Esophagus squamous epithelium (tissue), 5 donors: ENCODE data around the gene TAF4B. TPM values are rescaled to one million over a fixed set of nuclear protein-coding genes. Genes with fewer than 3 reads are reported as not detected.
A peak's percentile ranks its signal among the peaks of the same experiment; 100 is the strongest.

Experiments used
- DNase-seq: peaks from one replicate; lab custom pipeline; 2025; lab: John Stamatoyannopoulos, UW
- H3K27ac ChIP-seq, 4 donors: fragments of 200-600 bp; sonication (generic); one replicate each; pipeline ENCODE4 v1.5.1; 2016 to 2019; ENCODE audit warnings: mild to moderate bottlenecking in 1 of 4
- H3K27me3 ChIP-seq, 4 donors: fragments of 200-600 bp; sonication (generic); 1 replicate in 3 of 4; 2 replicates in 1 of 4; pipeline versions ENCODE4 v1.5.1 to v1.6.0; 2017 to 2021; ENCODE audit warnings: antibody characterized with exemption in 1 of 4
- H3K36me3 ChIP-seq, 3 donors: fragments of 200-600 bp; sonication (generic); one replicate each; pipeline ENCODE4 v1.5.1; 2016 to 2019
- H3K4me1 ChIP-seq, 3 donors: fragments of 200-600 bp; sonication (generic); one replicate each; pipeline ENCODE4 v1.5.1; 2017 to 2019
- H3K4me3 ChIP-seq, 4 donors: fragments of 200-600 bp; sonication (generic); 1 replicate in 3 of 4; 2 replicates in 1 of 4; pipeline ENCODE4 v1.5.1; 2016 to 2019; ENCODE audit warnings: mild to moderate bottlenecking in 2 of 4, moderate library complexity in 1 of 4
- H3K9me3 ChIP-seq, 3 donors: fragments of 200-600 bp; sonication (generic); one replicate each; pipeline ENCODE4 v1.5.1; 2016 to 2019
- POLR2A ChIP-seq, 4 donors: fragments of 450-650 bp; IDR thresholded peaks; one replicate each; pipeline ENCODE4 v1.6.1; 2017; ENCODE audit warnings: antibody characterized with exemption in 4 of 4, mild to moderate bottlenecking in 4 of 4, moderate library complexity in 3 of 4
- WGBS, 2 donors: methylation state at CpG; one replicate each; pipeline ENCODE4 v1.1.5; 2018; 5-methylcytosine and 5-hydroxymethylcytosine counted together
- intact Hi-C: fragments of 100-400 bp; cut with DNase I; formaldehyde crosslinking; loops from one replicate; pipeline ENCODE4 v1.15.0; 2022
- total RNA-seq, 4 donors: library from RNA; depleted of rRNA; stranded (reverse); fragments of >200 nt; gene quantifications; one replicate each; pipeline ENCODE4 v1.1.0, GENCODE V29; 2016
- TF ChIP-seq, protein P1 (sequence below), 6 experiments: fragments of 450-650 bp in 4 of 6; fragments of 200-600 bp in 2 of 6; sonication (generic) in 2 of 6; IDR thresholded peaks; one replicate each; pipeline ENCODE4 v1.5.1; 2016 to 2019; ENCODE audit warnings: antibody characterized with exemption in 6 of 6, mild to moderate bottlenecking in 4 of 6, moderate library complexity in 4 of 6
- donor health status: DM: yes; HTN: yes; CAD: no.

The TAF4B gene
- total RNA-seq, 4 donors from 2014 or later = 5.9 to 20.2 (median 7.0) TPM

DNA sequence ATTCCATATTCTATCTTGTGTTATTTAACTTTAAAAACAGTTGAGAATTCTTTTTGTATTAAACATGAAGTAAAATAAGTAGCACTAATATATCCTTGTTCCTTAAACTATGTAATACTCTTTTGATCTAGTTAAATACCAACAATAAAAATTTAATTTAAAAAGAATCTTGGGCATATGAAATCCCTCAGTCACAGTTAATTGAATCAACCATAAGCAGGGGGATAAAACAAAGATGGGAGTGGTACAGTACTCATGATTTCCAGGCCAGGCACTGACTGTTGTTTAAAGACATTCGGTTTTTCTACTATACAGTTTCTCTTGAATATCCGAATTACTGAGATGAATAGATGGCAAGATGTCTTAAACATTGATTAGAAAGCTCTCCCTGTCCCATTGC lies 99.5 kb downstream of the TAF4B start:
- Histone ChIP-seq H3K27ac (no peak overlapping the region), H3K36me3 (peaks cover 0 to 56% (median 0%) of the 10 kb centered on the region in 3 donors), H3K4me3 (no peak overlapping the region), H3K4me1 (no peaks in the 10 kb centered on the region), H3K27me3 (no peaks in the 10 kb centered on the region), H3K9me3 (no peaks in the 10 kb centered on the region)
- no peak for TF ChIP-seq POLR2A (IDR thresholded peaks at IDR 0.05)
- TF ChIP-seq, protein P1, sequence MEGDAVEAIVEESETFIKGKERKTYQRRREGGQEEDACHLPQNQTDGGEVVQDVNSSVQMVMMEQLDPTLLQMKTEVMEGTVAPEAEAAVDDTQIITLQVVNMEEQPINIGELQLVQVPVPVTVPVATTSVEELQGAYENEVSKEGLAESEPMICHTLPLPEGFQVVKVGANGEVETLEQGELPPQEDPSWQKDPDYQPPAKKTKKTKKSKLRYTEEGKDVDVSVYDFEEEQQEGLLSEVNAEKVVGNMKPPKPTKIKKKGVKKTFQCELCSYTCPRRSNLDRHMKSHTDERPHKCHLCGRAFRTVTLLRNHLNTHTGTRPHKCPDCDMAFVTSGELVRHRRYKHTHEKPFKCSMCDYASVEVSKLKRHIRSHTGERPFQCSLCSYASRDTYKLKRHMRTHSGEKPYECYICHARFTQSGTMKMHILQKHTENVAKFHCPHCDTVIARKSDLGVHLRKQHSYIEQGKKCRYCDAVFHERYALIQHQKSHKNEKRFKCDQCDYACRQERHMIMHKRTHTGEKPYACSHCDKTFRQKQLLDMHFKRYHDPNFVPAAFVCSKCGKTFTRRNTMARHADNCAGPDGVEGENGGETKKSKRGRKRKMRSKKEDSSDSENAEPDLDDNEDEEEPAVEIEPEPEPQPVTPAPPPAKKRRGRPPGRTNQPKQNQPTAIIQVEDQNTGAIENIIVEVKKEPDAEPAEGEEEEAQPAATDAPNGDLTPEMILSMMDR (IDR thresholded peaks at IDR 0.05) = no peak
- no peak for DNase-seq
- 79 to 85% methylated on average over 2 of the region's 2 CpGs for WGBS, 2 donors
- intact Hi-C loops = no loop called here

GRCh38 chr18:26327062-26327461 lies 100.8 kb downstream of the TAF4B start:
- Histone ChIP-seq H3K27ac (no peak overlapping the region), H3K9me3 (no peaks in the 10 kb centered on the region), H3K4me3 (no peak overlapping the region), H3K36me3 (peaks cover 0 to 49% (median 0%) of the 10 kb centered on the region in 3 donors), H3K27me3 (no peaks in the 10 kb centered on the region), H3K4me1 (no peaks in the 10 kb centered on the region)
- 64% methylated on average over 3 of the region's 3 CpGs for WGBS, 2 donors
- no peak for TF ChIP-seq POLR2A (IDR thresholded peaks at IDR 0.05)
- TF ChIP-seq, protein P1 (IDR thresholded peaks at IDR 0.05) = no peak
- intact Hi-C loops = no loop called here
- no peak for DNase-seq

DNA sequence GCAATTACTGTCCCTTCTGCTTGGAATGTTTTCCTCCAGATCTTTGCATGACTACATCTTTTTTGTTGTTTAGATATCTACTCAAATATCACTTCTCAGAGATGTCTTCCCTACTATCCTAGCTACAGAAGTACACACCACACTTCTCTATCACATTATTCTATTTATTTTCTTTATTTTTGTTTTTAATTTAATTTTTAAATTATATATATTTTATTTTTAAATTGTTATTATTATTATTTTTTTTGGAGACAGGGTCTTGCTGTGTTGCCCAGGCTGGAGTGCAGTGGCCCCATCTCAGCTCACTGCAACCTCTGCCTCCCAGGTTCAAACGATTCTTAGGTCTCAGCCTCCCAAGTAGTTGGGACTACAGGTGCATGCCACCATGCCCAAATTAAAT lies 106.7 kb downstream of the TAF4B start:
- H3K4me3 ChIP-seq = no peak overlapping the region
- TF ChIP-seq POLR2A (IDR thresholded peaks at IDR 0.05) = no peak
- TF ChIP-seq, protein P1 (IDR thresholded peaks at IDR 0.05) = no peak
- WGBS, 2 donors = 100% methylated on average over 1 of the region's 1 CpG
- no peak for DNase-seq
- H3K27ac ChIP-seq = no peak overlapping the region
- H3K27me3 ChIP-seq = no peaks in the 10 kb centered on the region
- peaks cover 4 to 24% (median 12%) of the 10 kb centered on the region in 3 donors for H3K4me1 ChIP-seq
- no peaks in the 10 kb centered on the region for H3K9me3 ChIP-seq
- peaks cover 0 to 38% (median 0%) of the 10 kb centered on the region in 3 donors for H3K36me3 ChIP-seq
- intact Hi-C loops = no loop called here

DNA sequence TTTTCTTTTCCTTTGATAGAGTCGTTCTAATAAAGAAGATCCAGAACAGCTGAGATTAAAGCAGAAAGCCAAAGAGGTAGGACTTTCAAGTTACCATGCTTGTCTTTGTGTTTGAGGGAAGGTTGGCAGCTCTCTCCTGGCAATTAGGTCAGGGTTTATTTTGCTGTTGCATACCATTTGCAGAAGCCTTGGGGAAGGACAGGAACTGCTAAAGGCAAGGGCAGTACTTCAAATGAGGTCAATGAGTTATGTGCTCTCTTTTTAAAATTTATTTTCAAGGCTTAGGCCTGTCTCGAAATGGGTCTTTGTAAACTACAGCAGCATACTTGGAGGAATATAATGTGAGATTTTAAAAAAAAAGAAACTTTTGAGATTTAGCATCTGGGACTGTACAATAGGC lies 108.9 kb downstream of the TAF4B start:
- DNase-seq = no peak
- intact Hi-C loops = no loop called here
- WGBS, 2 donors = 35 to 42% methylated on average over 2 of the region's 2 CpGs
- peaks cover 4 to 24% (median 12%) of the 10 kb centered on the region in 3 donors for H3K4me1 ChIP-seq
- H3K9me3 ChIP-seq = no peaks in the 10 kb centered on the region
- no peak overlapping the region for H3K4me3 ChIP-seq
- peaks cover 0 to 19% (median 0%) of the 10 kb centered on the region in 3 donors for H3K36me3 ChIP-seq
- TF ChIP-seq, protein P1 (IDR thresholded peaks at IDR 0.05) = no peak
- H3K27ac ChIP-seq = peak overlapping the region in 2 of 4 donors; percentile 36 to 52
- no peaks in the 10 kb centered on the region for H3K27me3 ChIP-seq

GRCh38 chr18:26335571-26336487 lies 109.6 kb downstream of the TAF4B start:
- Histone ChIP-seq H3K27me3 (no peaks in the 10 kb centered on the region), H3K4me3 (no peak overlapping the region), H3K36me3 (peaks cover 0 to 12% (median 0%) of the 10 kb centered on the region in 3 donors), H3K27ac (peak overlapping the region in 2 of 4 donors; percentile 36 to 52), H3K9me3 (no peaks in the 10 kb centered on the region), H3K4me1 (peaks cover 4 to 24% (median 12%) of the 10 kb centered on the region in 3 donors)
- TF ChIP-seq, protein P1 (IDR thresholded peaks at IDR 0.05) = no peak
- no peak for TF ChIP-seq POLR2A (IDR thresholded peaks at IDR 0.05)
- intact Hi-C loops = no loop called here
- no peak for DNase-seq
- 26 to 37% methylated on average over 4 of the region's 4 CpGs for WGBS, 2 donors
